A673 (cell line): Measurements from ENCODE around the gene SLC30A1. TPM values are rescaled to one million over a fixed set of nuclear protein-coding genes. Genes with fewer than 3 reads are reported as not detected.

Experiments used
- BruUV-seq: library from RNA; stranded (reverse); fragments of 400-500 nt; replicated peaks from 2 replicates; lab custom pipeline; 2021; lab: Mats Ljungman, UMichigan
- CTCF ChIA-PET: fragments of 300-600 bp; sonication (Branson Sonifier 250); formaldehyde crosslinking; loops from one replicate; lab custom pipeline; 2022; ENCODE audit warnings: antibody characterized with exemption; lab: Charles Lee
- POLR2A ChIA-PET: fragments of 300-600 bp; sonication (Branson Sonifier 250); formaldehyde crosslinking; loops from one replicate; lab custom pipeline; 2022; ENCODE audit warnings: antibody characterized with exemption; ENCODE audit not compliant: low non-redundant PET; lab: Charles Lee
- DNase-seq: peaks from one replicate; pipeline ENCODE4 v3.0.0-alpha.2; 2015; ENCODE audit warnings: low spot score
- H3K27ac ChIP-seq: fragments of 200-600 bp; sonication (generic); 2 replicates; pipeline ENCODE4 v1.5.1; 2016; ENCODE audit warnings: mixed run types, low read depth, mild to moderate bottlenecking, mixed read lengths, antibody characterized with exemption, low read length; ENCODE audit not compliant: poor library complexity, severe bottlenecking
- H3K27me3 ChIP-seq: fragments of 200-600 bp; sonication (generic); replicated peaks from 2 replicates; pipeline ENCODE4 v1.6.1; 2017; ENCODE audit warnings: mixed run types, low read depth, mild to moderate bottlenecking, mixed read lengths, antibody characterized with exemption, low read length; ENCODE audit not compliant: insufficient read depth, poor library complexity
- H3K36me3 ChIP-seq: fragments of 200-600 bp; sonication (generic); 2 replicates; pipeline ENCODE4 v1.6.1; 2016; ENCODE audit warnings: mixed run types, mild to moderate bottlenecking, mixed read lengths, antibody characterized with exemption, low read length; ENCODE audit not compliant: insufficient read depth, poor library complexity, severe bottlenecking
- H3K4me1 ChIP-seq: fragments of 200-600 bp; sonication (generic); 2 replicates; pipeline ENCODE4 v1.6.1; 2017; ENCODE audit warnings: mixed run types, mild to moderate bottlenecking, mixed read lengths, antibody characterized with exemption, low read length; ENCODE audit not compliant: insufficient read depth, poor library complexity, severe bottlenecking
- H3K4me3 ChIP-seq: fragments of 200-600 bp; sonication (generic); 2 replicates; pipeline ENCODE4 v1.5.1; 2016; ENCODE audit warnings: low read depth, mixed run types, mild to moderate bottlenecking, mixed read lengths, low read length; ENCODE audit not compliant: poor library complexity, severe bottlenecking
- H3K9me3 ChIP-seq: fragments of 200-600 bp; sonication (generic); 2 replicates; pipeline ENCODE4 v1.6.1; 2016; ENCODE audit warnings: mixed run types, low read depth, mild to moderate bottlenecking, mixed read lengths, antibody characterized with exemption, low read length; ENCODE audit not compliant: poor library complexity, severe bottlenecking
- EZH2 ChIP-seq: fragments of 200-600 bp; sonication (generic); IDR thresholded peaks from 2 replicates; pipeline ENCODE4 v1.6.1; 2017; ENCODE audit warnings: borderline replicate concordance, low read depth, mild to moderate bottlenecking, mixed read lengths, antibody characterized with exemption, low read length; ENCODE audit not compliant: poor library complexity, severe bottlenecking
- intact Hi-C: fragments of 100-400 bp; cut with micrococcal nuclease; formaldehyde crosslinking; loops from one replicate; pipeline ENCODE4 v1.10.0; 2022; ENCODE audit not compliant: unreplicated experiment
- total RNA-seq: library from RNA; stranded (reverse); gene quantifications from 2 replicates; pipeline ENCODE4 v1.2.3, GENCODE V29; 2021
- TF ChIP-seq, protein P1 (sequence below): fragments of 300-800, 200-600 bp; sonication (generic); conservative IDR thresholded peaks from 2 replicates; pipeline ENCODE4 v1.5.1; 2017; ENCODE audit warnings: low read depth, mild to moderate bottlenecking, antibody characterized with exemption, low read length, moderate library complexity, mixed read lengths

Gene SLC30A1
- total RNA-seq, 1 experiment from 2014 or later, result 12.2 TPM

DNA sequence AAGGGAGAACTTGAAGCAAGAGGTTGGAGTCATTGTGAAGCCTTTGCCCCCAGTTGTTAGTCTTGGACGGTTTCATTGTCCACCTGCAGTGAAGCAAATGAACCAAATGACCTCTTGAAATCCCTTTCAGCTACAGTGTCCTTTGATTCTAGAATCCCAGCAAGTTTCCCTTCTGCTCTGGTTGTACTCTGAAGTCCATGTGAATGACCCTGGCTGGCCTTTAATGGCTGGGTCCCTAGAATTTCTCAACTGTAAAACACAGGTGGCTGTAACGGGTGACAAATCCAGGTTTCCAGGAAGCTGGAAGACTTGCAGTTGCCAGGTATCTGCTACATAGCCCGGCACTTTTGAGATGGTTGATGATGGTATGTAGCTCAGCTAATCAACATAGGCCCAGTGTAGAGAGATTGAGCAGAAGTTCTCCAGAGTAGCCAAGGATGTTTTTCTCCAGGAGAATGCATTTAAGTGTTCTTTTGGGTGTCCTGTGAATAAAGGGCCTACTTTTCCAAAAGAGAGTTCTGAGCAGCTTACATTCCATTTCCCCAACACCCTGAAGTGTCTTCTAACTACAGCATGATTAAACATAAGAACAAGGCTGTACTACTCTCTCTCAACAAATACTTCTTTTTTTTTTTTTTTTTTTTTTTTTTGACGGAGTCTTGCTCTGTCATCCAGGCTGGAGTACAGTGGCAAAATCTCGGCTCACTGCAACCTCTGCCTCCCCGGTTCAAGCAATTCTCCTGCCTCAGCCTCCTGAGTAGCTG lies 17.6 kb upstream of the SLC30A1 start:
- H3K36me3 ChIP-seq, result no peaks in the 10 kb centered on the region
- ChIA-PET CTCF (interaction anchor here (0.6 kb wide), 1 partner anchor 28 kb away, joined by 3 read pairs; no protein-coding TSS in a partner anchor), POLR2A (no interaction called here)
- DNase-seq, result no peak
- intact Hi-C loops, result no loop called here
- no peak for TF ChIP-seq EZH2
- TF ChIP-seq, protein P1, sequence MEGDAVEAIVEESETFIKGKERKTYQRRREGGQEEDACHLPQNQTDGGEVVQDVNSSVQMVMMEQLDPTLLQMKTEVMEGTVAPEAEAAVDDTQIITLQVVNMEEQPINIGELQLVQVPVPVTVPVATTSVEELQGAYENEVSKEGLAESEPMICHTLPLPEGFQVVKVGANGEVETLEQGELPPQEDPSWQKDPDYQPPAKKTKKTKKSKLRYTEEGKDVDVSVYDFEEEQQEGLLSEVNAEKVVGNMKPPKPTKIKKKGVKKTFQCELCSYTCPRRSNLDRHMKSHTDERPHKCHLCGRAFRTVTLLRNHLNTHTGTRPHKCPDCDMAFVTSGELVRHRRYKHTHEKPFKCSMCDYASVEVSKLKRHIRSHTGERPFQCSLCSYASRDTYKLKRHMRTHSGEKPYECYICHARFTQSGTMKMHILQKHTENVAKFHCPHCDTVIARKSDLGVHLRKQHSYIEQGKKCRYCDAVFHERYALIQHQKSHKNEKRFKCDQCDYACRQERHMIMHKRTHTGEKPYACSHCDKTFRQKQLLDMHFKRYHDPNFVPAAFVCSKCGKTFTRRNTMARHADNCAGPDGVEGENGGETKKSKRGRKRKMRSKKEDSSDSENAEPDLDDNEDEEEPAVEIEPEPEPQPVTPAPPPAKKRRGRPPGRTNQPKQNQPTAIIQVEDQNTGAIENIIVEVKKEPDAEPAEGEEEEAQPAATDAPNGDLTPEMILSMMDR, result no peak
- BruUV-seq, result no TSS peak
- no peaks in the 10 kb centered on the region for H3K27me3 ChIP-seq
- no peak overlapping the region for H3K27ac ChIP-seq
- peaks cover 3% of the 10 kb centered on the region for H3K4me1 ChIP-seq
- no peak overlapping the region for H3K4me3 ChIP-seq
- H3K9me3 ChIP-seq, result no peaks in the 10 kb centered on the region

DNA sequence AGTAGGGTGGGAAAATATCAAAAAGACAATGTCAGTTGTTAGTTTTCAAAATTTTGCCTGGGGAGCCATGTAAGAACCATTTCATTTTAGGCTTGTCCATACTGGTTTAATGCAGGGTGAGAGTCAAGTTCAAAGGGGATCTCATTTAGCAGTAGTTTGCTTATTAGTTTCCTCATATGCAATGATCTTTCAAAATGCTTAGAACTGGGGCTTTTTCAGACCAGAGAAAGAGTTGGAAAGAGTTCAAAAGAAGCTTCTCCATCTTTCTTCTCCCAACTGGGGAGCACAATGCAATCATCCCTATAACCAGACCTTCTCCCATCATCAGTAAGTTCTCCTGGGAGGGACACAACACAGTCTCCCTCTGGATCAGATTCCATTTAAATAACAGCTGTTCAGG lies 16.5 kb upstream of the SLC30A1 start:
- POLR2A ChIA-PET, result no interaction called here
- H3K27me3 ChIP-seq, result no peaks in the 10 kb centered on the region
- peaks cover 3% of the 10 kb centered on the region for H3K4me1 ChIP-seq
- H3K4me3 ChIP-seq, result no peak overlapping the region
- no peak for DNase-seq
- CTCF ChIA-PET, result no interaction called here
- BruUV-seq, result no TSS peak
- TF ChIP-seq, protein P1, result no peak
- TF ChIP-seq EZH2, result no peak
- no peak overlapping the region for H3K27ac ChIP-seq
- H3K9me3 ChIP-seq, result no peaks in the 10 kb centered on the region
- H3K36me3 ChIP-seq, result no peaks in the 10 kb centered on the region
- intact Hi-C loops, result no loop called here

DNA sequence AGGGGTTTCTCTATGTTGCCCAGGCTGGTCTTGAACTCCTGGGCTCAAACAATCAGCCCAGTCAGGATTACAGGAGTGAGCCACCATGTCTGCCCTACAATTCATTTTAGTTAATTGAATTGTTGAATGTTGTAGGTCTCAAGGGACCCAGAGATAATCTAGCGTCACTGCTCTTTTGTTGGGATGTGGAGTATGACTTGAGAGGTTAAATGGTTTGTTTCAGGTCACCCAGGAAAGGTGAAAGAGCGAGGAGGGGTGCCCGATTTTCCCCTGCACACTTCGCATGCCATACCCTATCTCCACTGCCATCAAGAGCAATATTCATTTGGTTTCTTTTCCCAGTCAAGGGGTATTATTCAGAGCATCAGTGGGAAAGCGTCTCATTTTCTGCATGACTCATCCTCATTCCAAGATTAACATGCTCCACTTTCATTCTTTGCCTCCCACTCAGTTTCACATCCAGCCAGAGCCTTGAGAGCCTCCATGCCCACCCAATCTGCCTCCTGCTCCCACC lies 13.1 kb upstream of the SLC30A1 start:
- peak; percentile 80 for DNase-seq
- CTCF ChIA-PET, result no interaction called here

More for the DNA sequence above, 13.1 kb upstream of the SLC30A1 start:
- H3K27me3 ChIP-seq, result no peaks in the 10 kb centered on the region
- no TSS peak for BruUV-seq
- no peak overlapping the region for H3K4me3 ChIP-seq
- no peaks in the 10 kb centered on the region for H3K9me3 ChIP-seq
- TF ChIP-seq EZH2, result no peak
- TF ChIP-seq, protein P1, result no peak
- H3K4me1 ChIP-seq, result peaks cover 3% of the 10 kb centered on the region
- POLR2A ChIA-PET, result no interaction called here
- no peaks in the 10 kb centered on the region for H3K36me3 ChIP-seq
- intact Hi-C loops, result no loop called here
- H3K27ac ChIP-seq, result no peak overlapping the region
